GM18870 (cell line): ENCODE data around the gene DESI1.
"Not testable (repeated sequence)": the region's sequence is repeated elsewhere in the genome, so short reads cannot be mapped to it uniquely, and the experiment has no call there.

ENCODE experiments used
- ATAC-seq: cut with Tn5 transposase; IDR thresholded peaks from one replicate; pipeline ENCODE4 v1.9.1; 2021; ENCODE audit warnings: moderate library complexity; ENCODE audit not compliant: unreplicated experiment

Gene DESI1

DNA sequence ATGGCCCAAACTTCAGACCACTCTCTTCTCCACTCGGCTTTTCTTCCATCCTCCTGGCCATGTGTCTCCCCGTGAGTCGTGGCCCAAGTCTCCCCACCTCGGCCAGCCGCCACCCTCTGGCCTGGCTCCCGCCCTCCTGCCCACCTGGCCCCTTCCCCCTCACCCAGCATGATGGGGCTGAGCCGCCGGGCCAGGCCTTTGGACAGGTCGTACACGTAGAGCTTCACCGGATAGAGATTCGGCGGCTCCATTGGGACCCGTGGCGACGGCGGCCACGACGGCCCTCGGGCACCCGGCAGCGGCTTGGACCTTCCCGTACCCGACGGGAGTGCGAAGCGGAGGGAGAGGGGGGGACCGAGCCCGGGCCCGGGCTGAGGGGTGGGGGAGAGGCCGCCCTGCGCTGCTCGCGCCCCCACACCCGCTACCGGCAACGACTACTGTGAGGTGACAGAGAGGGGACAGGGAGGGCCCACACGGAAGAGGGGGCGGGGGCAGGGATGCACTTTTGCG lies at the start of gene DESI1:
Gene DESI1 (minus strand): TSS at position 455 of the 510 bp plus-strand sequence. CDS start 204 bp downstream, at position 251.
- ATAC-seq, result peak; percentile 4

DNA sequence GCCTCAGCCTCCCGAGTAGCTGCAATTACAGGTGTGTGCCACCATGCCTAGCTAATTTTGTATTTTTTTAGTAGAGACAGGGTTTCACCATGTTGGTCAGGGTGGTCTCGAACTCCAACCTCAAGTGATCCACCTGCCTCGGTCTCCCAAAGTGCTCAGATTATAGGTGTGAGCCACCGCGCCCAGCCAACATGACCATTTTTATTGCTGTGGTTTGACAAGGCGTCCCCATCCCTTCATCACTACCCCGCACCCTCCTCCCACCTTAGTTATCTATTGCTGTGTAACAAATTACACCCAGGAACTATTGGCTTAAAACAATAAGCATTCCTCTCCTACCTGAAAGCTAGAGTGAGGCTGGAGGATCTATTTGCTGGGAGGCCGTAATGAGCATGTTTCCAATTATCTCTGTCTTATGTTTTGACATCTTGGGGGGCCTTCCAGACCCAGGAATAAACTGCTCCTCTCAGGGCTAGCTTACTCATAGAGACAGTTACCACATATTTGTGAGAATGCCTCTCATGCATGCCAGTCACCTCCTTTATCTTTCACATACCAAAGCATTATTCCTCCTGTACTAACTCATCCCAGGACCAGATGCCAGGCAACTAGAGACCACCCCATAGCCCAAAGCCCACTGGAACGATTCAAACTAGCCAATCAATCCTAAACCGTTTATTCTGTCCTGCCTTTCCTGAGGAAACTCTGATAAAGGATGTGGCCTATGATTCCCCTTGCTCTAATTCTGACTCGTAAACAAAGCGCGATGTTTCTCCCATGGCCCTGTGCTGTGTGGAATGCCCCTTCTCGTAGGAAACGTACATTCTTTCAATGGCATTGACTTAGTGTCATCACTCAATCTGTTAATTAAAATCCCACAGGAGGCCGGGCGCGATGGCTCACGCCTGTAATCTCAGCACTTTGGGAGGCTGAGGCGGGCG lies 48.4 kb upstream of the DESI1 start:
- no peak for ATAC-seq

DNA sequence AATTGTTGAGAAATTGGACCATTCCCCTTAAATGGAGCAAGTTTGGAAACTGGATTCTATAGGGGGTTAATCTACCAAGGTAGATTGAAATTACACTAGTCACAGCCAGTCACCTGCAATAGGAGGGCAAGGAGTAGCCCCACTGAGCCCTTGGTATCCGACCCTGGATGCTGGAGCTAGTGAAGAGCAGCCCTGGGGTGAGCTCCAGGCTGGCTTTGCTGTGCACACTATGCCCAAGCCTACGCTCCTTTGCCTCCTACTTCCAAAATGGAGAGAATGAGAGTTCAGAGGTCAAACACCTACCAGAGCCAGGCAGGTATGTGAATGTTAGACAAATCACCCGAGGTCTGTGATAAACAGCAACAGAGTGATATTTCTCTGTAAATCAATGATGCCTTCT lies 44.1 kb upstream of the DESI1 start:
- no peak for ATAC-seq

GRCh38 chr22:41664490-41664889 lies 43.6 kb upstream of the DESI1 start:
- ATAC-seq, result no peak

- ATAC-seq, result not testable (repeated sequence)
Measured at GRCh38 chr22:41663594-41663993, 42.8 kb upstream of the DESI1 start.

- no peak for ATAC-seq
Measured at GRCh38 chr22:41661713-41662112, 40.9 kb upstream of the DESI1 start.

- no peak for ATAC-seq
Measured at GRCh38 chr22:41661088-41661487, 40.2 kb upstream of the DESI1 start.

- ATAC-seq, result no peak
Measured at GRCh38 chr22:41660416-41660815, 39.6 kb upstream of the DESI1 start.

- no peak for ATAC-seq
Measured at GRCh38 chr22:41659941-41660340, 39.1 kb upstream of the DESI1 start.

DNA sequence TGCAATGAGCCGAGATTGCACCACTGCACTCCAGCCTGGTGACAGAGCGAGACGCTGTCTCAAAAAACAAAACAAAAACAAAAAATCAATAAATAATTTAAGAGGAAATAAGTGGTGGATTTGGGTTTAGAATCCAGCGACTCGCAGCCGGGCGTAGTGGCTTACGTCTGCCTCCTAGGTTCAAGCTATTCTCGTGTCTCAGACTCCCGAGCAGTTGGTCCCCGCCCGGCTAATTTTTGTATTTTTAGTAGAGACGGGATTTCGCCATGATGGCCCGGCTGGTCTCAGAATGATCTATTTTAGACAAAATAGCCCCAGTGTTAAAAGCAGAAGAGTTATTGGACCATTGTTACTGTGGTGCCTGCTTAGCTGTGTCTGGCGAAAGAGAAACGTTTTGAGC lies 38.0 kb upstream of the DESI1 start:
- no peak for ATAC-seq

GRCh38 chr22:41657709-41658108 lies 36.9 kb upstream of the DESI1 start:
- no peak for ATAC-seq

GRCh38 chr22:41656556-41656955 lies 35.7 kb upstream of the DESI1 start:
- no peak for ATAC-seq

- no peak for ATAC-seq
Measured at GRCh38 chr22:41654322-41654721, 33.5 kb upstream of the DESI1 start.

DNA sequence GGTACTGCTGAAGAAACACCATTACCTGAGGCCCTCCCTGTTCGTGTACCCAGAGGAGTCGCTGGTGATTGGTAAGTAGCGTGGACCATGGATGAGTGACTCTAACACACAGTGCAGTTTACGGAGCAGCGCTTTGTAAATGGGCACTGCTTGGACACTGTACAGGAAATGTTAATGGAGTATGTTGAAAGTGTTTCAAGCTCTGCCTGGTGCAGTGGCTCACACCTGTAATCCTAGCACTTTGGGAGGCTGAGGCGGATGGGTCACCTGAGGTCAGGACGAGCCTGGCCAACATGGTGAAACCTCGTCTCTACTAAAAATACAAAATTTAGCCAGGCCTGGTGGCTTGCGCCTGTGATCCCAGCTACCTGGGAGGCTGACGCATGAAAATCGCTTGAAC lies 30.0 kb upstream of the DESI1 start:
- ATAC-seq, result no peak

- no peak for ATAC-seq
Measured at GRCh38 chr22:41650229-41650628, 29.4 kb upstream of the DESI1 start.

DNA sequence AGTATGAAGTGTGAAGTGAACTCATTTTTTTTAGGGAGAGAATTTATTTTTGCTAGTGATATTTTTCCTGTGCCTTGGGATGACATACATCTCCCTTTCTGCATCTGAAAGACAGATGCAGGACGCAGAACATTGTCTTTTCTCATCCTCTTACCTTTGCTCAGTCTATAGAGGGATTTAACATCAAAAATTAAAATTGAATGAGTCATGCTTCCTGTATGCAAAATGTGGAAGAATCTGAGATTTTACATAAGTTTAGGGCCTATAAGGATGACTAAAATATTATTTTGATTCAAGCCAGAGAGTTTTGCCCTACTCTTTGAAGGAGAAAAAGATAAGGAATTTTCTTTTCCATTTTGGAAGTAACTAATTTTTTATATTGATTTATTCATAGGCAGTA lies 27.6 kb upstream of the DESI1 start:
- ATAC-seq, result no peak

DNA sequence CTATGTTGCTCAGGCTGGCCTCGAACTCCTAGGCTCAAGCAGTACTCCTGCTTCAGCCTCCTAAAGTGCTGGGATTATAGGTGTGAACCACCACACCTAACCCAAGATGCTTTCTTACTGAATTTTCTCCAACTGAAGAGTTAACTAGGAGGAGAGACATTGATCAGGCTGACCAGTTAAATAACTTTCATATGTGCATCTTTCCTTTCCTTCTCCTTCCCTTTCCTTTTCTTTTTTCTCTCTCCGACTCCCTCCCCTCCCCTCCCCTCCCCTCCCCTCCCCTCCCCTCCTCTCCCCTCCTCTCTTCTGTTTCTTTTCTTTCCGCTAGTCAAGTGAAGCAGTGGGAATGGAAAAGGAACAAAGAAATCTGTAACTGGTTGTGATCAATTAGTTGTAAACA lies 26.9 kb upstream of the DESI1 start:
- no peak for ATAC-seq

GRCh38 chr22:41642331-41643110 lies 21.7 kb upstream of the DESI1 start:
- ATAC-seq, result no peak

GRCh38 chr22:41641854-41642253 lies 21.0 kb upstream of the DESI1 start:
- no peak for ATAC-seq

- ATAC-seq, result no peak
Measured at GRCh38 chr22:41638748-41639147, 17.9 kb upstream of the DESI1 start.

GRCh38 chr22:41638124-41638523 lies 17.3 kb upstream of the DESI1 start:
- ATAC-seq, result no peak

GRCh38 chr22:41637623-41638022 lies 16.8 kb upstream of the DESI1 start:
- ATAC-seq, result not testable (repeated sequence)
